Ovary (tissue), 10 donors: ENCODE measurements around the gene HSD17B14. TPM values are rescaled to one million over a fixed set of nuclear protein-coding genes. Genes with fewer than 3 reads are reported as not detected.
"Not testable (repeated sequence)": the region's sequence is repeated elsewhere in the genome, so short reads cannot be mapped to it uniquely, and the experiment has no call there.

ENCODE experiments used
- DNase-seq, 5 donors: peaks; one replicate each; pipeline ENCODE4 v3.0.0-alpha.2; 2019 to 2020
- H3K27ac ChIP-seq, 2 donors: fragments of 200-600 bp; one replicate each; pipeline versions ENCODE4 v1.5.1 to v1.8.0; 2019 to 2022
- H3K27me3 ChIP-seq: fragments of 200-600 bp; one replicate; pipeline ENCODE4 v1.8.0; 2022
- H3K36me3 ChIP-seq: fragments of 200-600 bp; sonication (generic); one replicate; pipeline ENCODE4 v1.5.1; 2019
- H3K4me1 ChIP-seq: one replicate; pipeline ENCODE4 v1.8.1; 2013; ENCODE audit warnings: mild to moderate bottlenecking, moderate library complexity; ENCODE audit not compliant: insufficient read depth
- H3K4me3 ChIP-seq: fragments of 200-600 bp; sonication (generic); one replicate; pipeline ENCODE4 v1.5.1; 2017
- H3K9me3 ChIP-seq, 2 donors: fragments of 200-600 bp in 1 of 2; sonication (generic) in 1 of 2; one replicate each; pipeline versions ENCODE4 v1.5.1 to v1.8.1; 2013 to 2019; ENCODE audit warnings: mild to moderate bottlenecking in 1 of 2, moderate library complexity in 1 of 2
- EP300 ChIP-seq: sonication (generic); formaldehyde crosslinking; IDR thresholded peaks from one replicate; pipeline ENCODE4 v1.6.1; 2017; ENCODE audit warnings: antibody characterized with exemption
- POLR2A ChIP-seq: fragments of 450-650 bp; IDR thresholded peaks from one replicate; pipeline ENCODE4 v1.6.1; 2017; ENCODE audit warnings: antibody characterized with exemption, mild to moderate bottlenecking, moderate library complexity
- WGBS, 3 donors: extraction: QIAGEN DNeasy Blood & Tissue Kit in 1 of 3; methylation state at CpG; one replicate each; pipeline versions ENCODE4 v1.1.5 to v1.1.7; 2013 to 2017; 5-methylcytosine and 5-hydroxymethylcytosine counted together
- intact Hi-C, 4 donors: fragments of 100-400 bp; cut with DNase I; formaldehyde crosslinking; loops; one replicate each; pipeline versions ENCODE4 v1.11.0 to v1.15.1; 2022 to 2023
- long read RNA-seq, 3 donors: library from polyadenylated mRNA in 2 of 3; unstranded in 2 of 3; transcript quantifications; one replicate each; pipeline ENCODE4 v2.0.0 and lab custom pipeline, GENCODE V29; 2021 to 2026
- polyA plus RNA-seq, 2 donors: library from polyadenylated mRNA; stranded (reverse); fragments of 200-250 nt in 1 of 2; fragments of 350-450 nt in 1 of 2; fragmentation: Illumina TruSeq in 1 of 2; extraction: RNeasy Lipid Tissue Mini Kit (QIAGEN cat#74804) in 1 of 2; gene quantifications; one replicate each; pipeline ENCODE4 v1.2.3, GENCODE V29; 2013 to 2014
- total RNA-seq, 7 donors: library from RNA; depleted of rRNA in 2 of 7; stranded (reverse); fragments of >200 nt in 2 of 7; fragmentation: NEBNext Ultra II Directional in 3 of 7; extraction: Animal tissue kit (Norgen Biotek cat#: 25700) in 3 of 7; gene quantifications; one replicate each; pipeline versions ENCODE4 v1.1.0 to v1.2.4, GENCODE V29; 2016 to 2023
- TF ChIP-seq, protein P1 (sequence below), 3 donors: fragments of 450-650 bp in 2 of 3; fragments of 200-600 bp in 1 of 3; IDR thresholded peaks; one replicate each; pipeline versions ENCODE4 v1.5.1 to v1.8.0; 2016 to 2022; ENCODE audit warnings: antibody characterized with exemption in 3 of 3, mild to moderate bottlenecking in 1 of 3
- donor health status: DM: no; HTN: no; CAD: no; lungs with moderate emphysema.
- donor health status: DM: no; HTN: no; CAD: no.
- donor health status: Bipolar disorder and iron deficiency.
- donor health status: DM: yes; HTN: yes; CAD: no.
- donor health status: DM: no; HTN: no; CAD: no.
- donor health status: DM: yes; HTN: yes; CAD: no.

HSD17B14 gene
- 10 to 100 TPM; 22.9 to 82.8 (median 46.1) TPM for total RNA-seq
- 10 to 100 TPM; 10.6 to 78.7 TPM for polyA plus RNA-seq
- long read RNA-seq, donor 1, transcript HSD17B14-201 (9 exons, 1,238 nt) = major isoform, 49 of 57 reads
- long read RNA-seq, donor 1, partial matches to known transcripts = 2 of 57 reads
- long read RNA-seq, donor 1, other reads (novel, unspliced or antisense) = 6 of 57 reads
- long read RNA-seq, donor 2, partial matches to known transcripts = 0 of 4 reads
- long read RNA-seq, donor 2, other reads (novel, unspliced or antisense) = 0 of 4 reads
- long read RNA-seq, donor 3, transcript HSD17B14-201 (9 exons, 1,238 nt) = major isoform, 15 of 34 reads
- long read RNA-seq, donor 3, partial matches to known transcripts = 3 of 34 reads
- long read RNA-seq, donor 3, other reads (novel, unspliced or antisense) = 16 of 34 reads

- intact Hi-C loops = loop anchor here in 3 of 4 donors (2.0 to 5.0 kb wide), 3 partner anchors 39 to 42 kb away; no protein-coding TSS in a partner anchor
- WGBS, 3 donors = 6 to 22% (median 14%) methylated on average over 35 of the region's 35 CpGs
- no peaks in the 10 kb centered on the region for H3K9me3 ChIP-seq
- H3K4me1 ChIP-seq = peaks cover 3% of the 10 kb centered on the region
- TF ChIP-seq, protein P1, sequence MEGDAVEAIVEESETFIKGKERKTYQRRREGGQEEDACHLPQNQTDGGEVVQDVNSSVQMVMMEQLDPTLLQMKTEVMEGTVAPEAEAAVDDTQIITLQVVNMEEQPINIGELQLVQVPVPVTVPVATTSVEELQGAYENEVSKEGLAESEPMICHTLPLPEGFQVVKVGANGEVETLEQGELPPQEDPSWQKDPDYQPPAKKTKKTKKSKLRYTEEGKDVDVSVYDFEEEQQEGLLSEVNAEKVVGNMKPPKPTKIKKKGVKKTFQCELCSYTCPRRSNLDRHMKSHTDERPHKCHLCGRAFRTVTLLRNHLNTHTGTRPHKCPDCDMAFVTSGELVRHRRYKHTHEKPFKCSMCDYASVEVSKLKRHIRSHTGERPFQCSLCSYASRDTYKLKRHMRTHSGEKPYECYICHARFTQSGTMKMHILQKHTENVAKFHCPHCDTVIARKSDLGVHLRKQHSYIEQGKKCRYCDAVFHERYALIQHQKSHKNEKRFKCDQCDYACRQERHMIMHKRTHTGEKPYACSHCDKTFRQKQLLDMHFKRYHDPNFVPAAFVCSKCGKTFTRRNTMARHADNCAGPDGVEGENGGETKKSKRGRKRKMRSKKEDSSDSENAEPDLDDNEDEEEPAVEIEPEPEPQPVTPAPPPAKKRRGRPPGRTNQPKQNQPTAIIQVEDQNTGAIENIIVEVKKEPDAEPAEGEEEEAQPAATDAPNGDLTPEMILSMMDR (IDR thresholded peaks at IDR 0.05) = peak in 1 of 3 donors; percentile 40
- TF ChIP-seq EP300 (no peak), POLR2A (no peak)
- H3K4me3 ChIP-seq = peak within 1 kb of the TSS; percentile 27
- peak within 1 kb of the TSS; percentile 90 to 95 for H3K27ac ChIP-seq
- H3K27me3 ChIP-seq = no peaks in the 10 kb centered on the region
- peak; percentile 70 to 74 (median 71) for DNase-seq
- no peaks in the 10 kb centered on the region for H3K36me3 ChIP-seq
These were observed at the start of gene HSD17B14 for GRCh38 chr19:48836089-48837017. Gene HSD17B14 (minus strand): TSS chr19:48836491. CDS start chr19:48836411, 80 bp downstream.

GRCh38 chr19:48883726-48884125, 47.4 kb upstream of the HSD17B14 start:
- Histone ChIP-seq H3K4me1 (no peaks in the 10 kb centered on the region), H3K36me3 (no peaks in the 10 kb centered on the region), H3K27ac (no peak overlapping the region), H3K9me3 (no peaks in the 10 kb centered on the region), H3K27me3 (no peaks in the 10 kb centered on the region), H3K4me3 (no peak overlapping the region)
- intact Hi-C loops = no loop called here
- no peak for DNase-seq
- TF ChIP-seq POLR2A (no peak), EP300 (no peak)
- TF ChIP-seq, protein P1 (IDR thresholded peaks at IDR 0.05) = no peak
- WGBS, 3 donors = 92 to 95% (median 93%) methylated on average over 7 of the region's 7 CpGs

DNA sequence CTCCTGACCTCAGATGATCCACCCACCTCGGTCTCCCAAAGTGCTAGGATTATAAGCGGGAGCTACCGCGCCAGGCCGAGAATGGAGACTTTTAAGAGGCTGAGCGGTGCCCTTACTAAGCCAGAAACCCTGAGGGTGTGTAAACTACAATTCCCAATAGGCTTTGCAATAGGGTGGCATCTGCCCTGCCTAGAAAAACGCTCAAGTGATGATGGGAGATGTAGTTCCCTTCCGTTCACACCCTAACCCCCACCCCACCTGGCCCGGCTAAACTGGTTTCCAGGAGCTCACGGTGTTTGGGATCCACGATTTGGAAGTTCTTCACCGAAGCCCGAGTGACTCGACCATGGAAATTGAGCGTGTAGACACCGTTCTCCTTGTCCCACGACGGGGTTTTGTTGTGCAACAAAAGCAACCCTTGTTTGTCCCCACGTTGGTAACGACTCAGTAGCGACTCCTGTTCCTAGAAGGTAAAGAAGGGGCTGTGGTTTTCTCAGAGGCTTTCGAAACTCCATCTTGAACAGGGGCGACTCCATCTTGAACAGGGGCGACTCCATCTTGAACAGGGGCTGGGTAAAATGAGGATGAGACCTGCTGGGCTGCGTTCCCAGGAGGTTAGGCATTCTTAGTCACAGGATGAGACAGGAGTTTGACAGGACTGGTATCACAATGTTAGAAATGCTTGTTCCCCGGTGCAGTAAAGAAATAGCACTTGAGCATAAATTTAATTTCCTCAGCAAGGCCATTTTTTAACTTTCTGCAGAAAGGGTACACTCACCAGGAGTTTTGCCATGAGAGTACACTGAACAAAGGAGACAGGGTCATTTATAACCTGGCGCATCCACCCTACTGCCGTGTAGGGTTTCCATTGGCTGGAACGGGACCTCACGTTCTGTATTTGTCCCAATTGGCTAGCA, 45.7 kb upstream of the HSD17B14 start:
- WGBS, 3 donors = 83 to 87% (median 84%) methylated on average over 30 of the region's 30 CpGs
- TF ChIP-seq POLR2A = no peak
- no peak for TF ChIP-seq EP300
- TF ChIP-seq, protein P1 (IDR thresholded peaks at IDR 0.05) = no peak
- Histone ChIP-seq H3K36me3 (no peaks in the 10 kb centered on the region), H3K4me3 (no peak overlapping the region), H3K9me3 (no peaks in the 10 kb centered on the region), H3K27me3 (no peaks in the 10 kb centered on the region), H3K27ac (no peak overlapping the region), H3K4me1 (peaks cover 2% of the 10 kb centered on the region)
- intact Hi-C loops = no loop called here
- peak in 2 of 5 donors; percentile 31 to 36 for DNase-seq

DNA sequence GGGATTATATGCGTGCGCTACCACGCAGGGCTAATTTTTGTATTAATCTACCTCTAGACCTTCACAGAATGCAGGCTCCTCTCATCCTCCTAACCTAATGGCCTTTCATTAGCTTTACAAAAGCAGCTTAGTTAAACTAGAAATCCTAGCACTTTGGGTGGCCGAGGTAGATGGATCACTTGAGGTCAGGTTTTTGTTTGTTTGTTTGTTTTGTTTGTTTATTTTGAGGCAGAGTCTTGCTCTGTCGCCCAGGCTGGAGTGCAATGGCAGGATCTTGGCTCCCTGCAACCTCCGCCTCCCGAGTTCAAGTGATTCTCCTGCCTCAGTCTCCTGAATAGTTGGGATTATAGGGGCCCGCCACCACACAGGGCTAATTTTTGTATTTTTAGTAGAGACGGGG, 43.4 kb upstream of the HSD17B14 start:
- WGBS, 3 donors = 89 to 95% (median 91%) methylated on average over 9 of the region's 9 CpGs
- not testable (repeated sequence) for H3K27ac ChIP-seq

More for the DNA sequence above, 43.4 kb upstream of the HSD17B14 start:
- not testable (repeated sequence) for H3K4me1 ChIP-seq, H3K27me3 ChIP-seq, DNase-seq, H3K36me3 ChIP-seq, H3K4me3 ChIP-seq, H3K9me3 ChIP-seq
- intact Hi-C loops = loop anchor here in 1 of 4 donors (10.0 kb wide), 1 partner anchor 85 kb away; the partner anchor contains the start of gene FTL
